Liver (tissue), 9 donors: ENCODE results near the gene HPDL. TPM values are rescaled to one million over a fixed set of nuclear protein-coding genes. Genes with fewer than 3 reads are reported as not detected.

Experiments
- DNase-seq: peaks from one replicate; pipeline ENCODE4 v3.0.0-alpha.2; 2017; ENCODE audit warnings: low spot score
- H3K27ac ChIP-seq, 2 donors: one replicate each; pipeline ENCODE4 v1.7.0; 2013; ENCODE audit warnings: inconsistent platforms in 2 of 2, low read length in 2 of 2, control low read depth in 1 of 2, low read depth in 1 of 2, mild to moderate bottlenecking in 1 of 2
- H3K27me3 ChIP-seq, 4 donors: one replicate each; pipeline versions ENCODE4 v1.6.1 to v1.7.0; 2013; ENCODE audit warnings: low read length in 3 of 4, inconsistent platforms in 1 of 4, mild to moderate bottlenecking in 1 of 4, moderate library complexity in 1 of 4; ENCODE audit not compliant: control insufficient read depth in 4 of 4, insufficient read depth in 4 of 4
- H3K36me3 ChIP-seq, 4 donors: one replicate each; pipeline versions ENCODE4 v1.6.1 to v1.7.0; 2013; ENCODE audit warnings: low read length in 3 of 4, mild to moderate bottlenecking in 3 of 4, low read depth in 1 of 4, moderate library complexity in 1 of 4; ENCODE audit not compliant: control insufficient read depth in 4 of 4, insufficient read depth in 3 of 4
- H3K4me1 ChIP-seq, 4 donors: one replicate each; pipeline versions ENCODE4 v1.6.1 to v1.7.0; 2013; ENCODE audit warnings: low read length in 3 of 4, mild to moderate bottlenecking in 3 of 4, moderate library complexity in 1 of 4; ENCODE audit not compliant: control insufficient read depth in 4 of 4, insufficient read depth in 4 of 4
- H3K4me3 ChIP-seq, 3 donors: one replicate each; pipeline versions ENCODE4 v1.6.1 to v1.7.0; 2013; ENCODE audit warnings: low read length in 3 of 3, control low read depth in 1 of 3, low read depth in 1 of 3, mild to moderate bottlenecking in 1 of 3
- H3K9ac ChIP-seq, 2 donors: one replicate each; pipeline ENCODE4 v1.7.0; 2013; ENCODE audit warnings: low read length in 2 of 2, mild to moderate bottlenecking in 2 of 2, moderate library complexity in 2 of 2, control low read depth in 1 of 2, low read depth in 1 of 2
- H3K9me3 ChIP-seq, 4 donors: one replicate each; pipeline versions ENCODE4 v1.6.1 to v1.7.0; 2013; ENCODE audit warnings: low read length in 3 of 4; ENCODE audit not compliant: control insufficient read depth in 4 of 4
- ATF3 ChIP-seq: IDR thresholded peaks from 2 replicates; pipeline ENCODE4 v1.6.1; 2016; ENCODE audit warnings: antibody characterized with exemption
- CTCF ChIP-seq: fragments of 150-350 bp; IDR thresholded peaks from 2 replicates; pipeline ENCODE4 v1.5.1; 2017; ENCODE audit warnings: improper control_type of control experiment, low read depth, low read length; ENCODE audit not compliant: missing input control
- FOXA1 ChIP-seq: IDR thresholded peaks from 2 replicates; pipeline ENCODE4 v1.6.1; 2016; ENCODE audit warnings: antibody characterized with exemption
- FOXA2 ChIP-seq: IDR thresholded peaks from 2 replicates; pipeline ENCODE4 v1.6.1; 2016; ENCODE audit warnings: antibody characterized with exemption
- GABPA ChIP-seq, 2 donors: IDR thresholded peaks in 1 of 2; conservative IDR thresholded peaks in 1 of 2; 2 replicates each; pipeline ENCODE4 v1.6.1; 2016; ENCODE audit warnings: antibody characterized with exemption in 2 of 2, mild to moderate bottlenecking in 1 of 2, moderate library complexity in 1 of 2
- HNF4G ChIP-seq: IDR thresholded peaks from 2 replicates; pipeline ENCODE4 v1.6.1; 2016; ENCODE audit warnings: antibody characterized with exemption
- JUND ChIP-seq, 2 donors: IDR thresholded peaks; 2 replicates each; pipeline ENCODE4 v1.6.1; 2016; ENCODE audit warnings: antibody characterized with exemption in 2 of 2
- MAX ChIP-seq: IDR thresholded peaks from 2 replicates; pipeline ENCODE4 v1.6.1; 2016; ENCODE audit warnings: antibody characterized with exemption
- NR2F2 ChIP-seq: IDR thresholded peaks from 2 replicates; pipeline ENCODE4 v1.6.1; 2016; ENCODE audit warnings: antibody characterized with exemption
- RAD21 ChIP-seq, 2 donors: IDR thresholded peaks; 2 replicates each; pipeline ENCODE4 v1.6.1; 2016; ENCODE audit warnings: antibody characterized with exemption in 2 of 2, mild to moderate bottlenecking in 2 of 2
- REST ChIP-seq: IDR thresholded peaks from 2 replicates; pipeline ENCODE4 v1.6.1; 2016; ENCODE audit warnings: antibody characterized with exemption, mild to moderate bottlenecking
- RXRA ChIP-seq, 2 donors: IDR thresholded peaks; 2 replicates each; pipeline ENCODE4 v1.6.1; 2017 to 2018; ENCODE audit warnings: antibody characterized with exemption in 2 of 2, mild to moderate bottlenecking in 1 of 2
- SP1 ChIP-seq: IDR thresholded peaks from 2 replicates; pipeline ENCODE4 v1.6.1; 2018; ENCODE audit warnings: antibody characterized with exemption, mild to moderate bottlenecking
- TAF1 ChIP-seq: conservative IDR thresholded peaks from 2 replicates; pipeline ENCODE4 v1.6.1; 2016; ENCODE audit warnings: antibody characterized with exemption, mild to moderate bottlenecking
- YY1 ChIP-seq: IDR thresholded peaks from 2 replicates; pipeline ENCODE4 v1.6.1; 2016; ENCODE audit warnings: antibody characterized with exemption, mild to moderate bottlenecking
- ZBTB33 ChIP-seq: IDR thresholded peaks from 2 replicates; pipeline ENCODE4 v1.6.1; 2016; ENCODE audit warnings: antibody characterized with exemption
- WGBS: extraction: QIAGEN DNeasy Blood & Tissue Kit; methylation state at CpG from one replicate; pipeline ENCODE4 v1.1.7; 2013; 5-methylcytosine and 5-hydroxymethylcytosine counted together
- polyA plus RNA-seq, 2 donors: library from polyadenylated mRNA; stranded (reverse) in 1 of 2; unstranded in 1 of 2; fragments of 200-250 nt in 1 of 2; fragments of >200 nt in 1 of 2; fragmentation: Nextera tagmentation in 1 of 2; extraction: Ambion mirVana in 1 of 2; gene quantifications; one replicate each; pipeline versions ENCODE4 v1.2.1 to v1.2.3, GENCODE V29; 2013 to 2015
- total RNA-seq, 2 donors: library from RNA; depleted of rRNA; stranded (reverse); fragments of >200 nt; gene quantifications; one replicate each; pipeline ENCODE4 v1.2.3, GENCODE V29; 2014
- donor health status: healthy.
- donor health status: healthy.
- donor health status: healthy.
- donor health status: healthy.
- donor health status: healthy.

The HPDL gene
- total and polyA plus RNA-seq, 4 donors: 0.09 to 5.2 (median 0.15) TPM; not detected in 1

GRCh38 chr1:45340816-45341466, 14.2 kb downstream of the HPDL start:
- no peak for DNase-seq
- peak overlapping the region; percentile 97 to 98 for H3K27ac ChIP-seq
- peak overlapping the region; percentile 66 to 84 for H3K9ac ChIP-seq
- no peaks in the 10 kb centered on the region for H3K9me3 ChIP-seq
- H3K27me3 ChIP-seq: no peaks in the 10 kb centered on the region
- peak overlapping the region; percentile 79 to 98 (median 80) for H3K4me3 ChIP-seq
- peaks cover 6 to 43% (median 20%) of the 10 kb centered on the region in 4 donors for H3K36me3 ChIP-seq
- H3K4me1 ChIP-seq: peaks cover 3 to 25% (median 17%) of the 10 kb centered on the region in 4 donors
- WGBS: 32% methylated on average over 6 of the region's 6 CpGs
- TF ChIP-seq ZBTB33 (no peak), NR2F2 (no peak)

GRCh38 chr1:45344499-45344898, 17.8 kb downstream of the HPDL start:
- Histone ChIP-seq H3K36me3 (peaks cover 6 to 49% (median 23%) of the 10 kb centered on the region in 4 donors), H3K4me1 (peaks cover 3 to 25% (median 23%) of the 10 kb centered on the region in 4 donors), H3K4me3 (no peak overlapping the region), H3K9ac (no peak overlapping the region), H3K27me3 (no peaks in the 10 kb centered on the region), H3K27ac (no peak overlapping the region), H3K9me3 (no peaks in the 10 kb centered on the region)
- TF ChIP-seq FOXA2 (no peak), TAF1 (no peak), YY1 (no peak), RAD21 (IDR thresholded peaks at IDR 0.05) (no peak), MAX (no peak), CTCF (no peak), GABPA (IDR thresholded peaks at IDR 0.05 in 1 of 2, conservative IDR thresholded peaks at IDR 0.05 in 1 of 2) (no peak), ATF3 (no peak), JUND (IDR thresholded peaks at IDR 0.05) (no peak), HNF4G (no peak), FOXA1 (no peak), NR2F2 (no peak), RXRA (IDR thresholded peaks at IDR 0.05) (no peak), REST (no peak), SP1 (no peak)
- 99% methylated on average over 2 of the region's 2 CpGs for WGBS
- no peak for DNase-seq
